Keratinocyte (primary cell): Measurements from ENCODE around the gene SLFN5.

Experiments used
- CTCF ChIP-seq, 3 experiments: IDR thresholded peaks in 1 of 3; conservative IDR thresholded peaks in 1 of 3; optimal IDR thresholded peaks in 1 of 3; 2 replicates in 2 of 3; 3 replicates in 1 of 3; pipeline versions ENCODE3 to v1.5.1; 2011; ENCODE audit warnings: low read length in 3 of 3, mild to moderate bottlenecking in 3 of 3, moderate library complexity in 2 of 3, control low read depth in 1 of 3, inconsistent platforms in 1 of 3; ENCODE audit not compliant: insufficient read depth in 2 of 3; ENCODE audit errors: extremely low read depth in 1 of 3
- EZH2 ChIP-seq: IDR thresholded peaks from one replicate; pipeline ENCODE4 v1.6.1; 2012; ENCODE audit warnings: inconsistent platforms, mild to moderate bottlenecking, low read length, moderate library complexity

GRCh38 chr17:35283767-35284166, 40.9 kb downstream of the SLFN5 start:
- TF ChIP-seq CTCF (optimal IDR thresholded peaks at IDR 0.05 in 1 of 3, IDR thresholded peaks at IDR 0.05 in 1 of 3, conservative IDR thresholded peaks at IDR 0.05 in 1 of 3; ENCODE audit: extremely low read depth in 1 of 3, insufficient read depth in 2 of 3, low read length in 3 of 3) (no peak), EZH2 (no peak)
